Right lobe of liver (tissue), 4 donors: ENCODE measurements around the gene NR1D2.

ENCODE experiments used
- CTCF ChIP-seq, 4 donors: fragments of 200-600 bp in 3 of 4; fragments of 450-650 bp in 1 of 4; IDR thresholded peaks; one replicate each; pipeline versions ENCODE4 v1.5.1 to v1.8.0; 2016 to 2022; ENCODE audit warnings: antibody characterized with exemption in 4 of 4, mild to moderate bottlenecking in 2 of 4
- POLR2A ChIP-seq: fragments of 450-650 bp; IDR thresholded peaks from one replicate; pipeline ENCODE4 v1.6.1; 2017; ENCODE audit warnings: antibody characterized with exemption, mild to moderate bottlenecking
- donor health status: DM: no; HTN: no; CAD: no.
- donor health status: DM: no; HTN: no; CAD: no.
- donor health status: DM: no; HTN: yes; CAD: no.

GRCh38 chr3:23911397-23911796 is 33.7 kb upstream of the NR1D2 start:
- no peak for TF ChIP-seq POLR2A
- no peak for TF ChIP-seq CTCF (IDR thresholded peaks at IDR 0.05)
